Measurements from ENCODE around the gene ERRFI1. TPM values are rescaled to one million over a fixed set of nuclear protein-coding genes. Genes with fewer than 3 reads are reported as not detected.

Gene ERRFI1
- total RNA-seq, 4 donors from 2014 or later = 63.9 to 152 (median 95.9) TPM

DNA sequence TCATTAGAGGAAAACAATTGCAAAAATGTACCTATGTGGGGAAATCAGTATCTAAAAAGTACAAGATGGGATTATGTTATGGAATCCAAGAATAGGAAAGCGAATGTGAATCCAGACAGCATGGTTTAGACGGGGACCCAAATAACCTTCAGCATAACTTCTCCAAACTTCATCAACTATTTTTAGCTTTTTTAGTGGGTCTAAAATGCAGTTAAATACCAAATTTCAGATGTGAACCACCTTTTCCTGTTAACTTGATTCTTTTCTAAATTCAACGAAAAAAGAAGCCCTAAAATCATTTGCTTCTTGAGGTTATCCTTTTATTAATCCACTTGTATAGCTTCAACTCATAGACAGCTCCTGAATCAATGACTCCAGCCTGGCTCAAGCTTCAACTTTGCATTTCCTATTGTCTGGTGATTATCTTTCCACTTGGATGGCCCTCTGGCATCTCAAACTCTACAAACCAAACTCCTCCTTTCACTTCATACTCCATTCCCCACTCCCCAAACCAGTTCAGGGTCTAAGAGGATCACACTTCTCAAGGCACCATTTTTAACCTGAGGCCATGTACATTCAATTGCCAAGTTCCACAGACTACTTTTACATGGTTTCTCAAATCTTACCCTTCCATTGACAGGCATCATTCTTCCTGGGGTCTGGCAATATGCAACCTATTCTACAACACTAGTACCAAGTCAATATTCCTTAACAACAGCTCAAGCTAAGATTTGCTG, 7.4 kb downstream of the ERRFI1 start:
- no peak for TF ChIP-seq EP300 (IDR thresholded peaks at IDR 0.05)
- TF ChIP-seq, protein P1, sequence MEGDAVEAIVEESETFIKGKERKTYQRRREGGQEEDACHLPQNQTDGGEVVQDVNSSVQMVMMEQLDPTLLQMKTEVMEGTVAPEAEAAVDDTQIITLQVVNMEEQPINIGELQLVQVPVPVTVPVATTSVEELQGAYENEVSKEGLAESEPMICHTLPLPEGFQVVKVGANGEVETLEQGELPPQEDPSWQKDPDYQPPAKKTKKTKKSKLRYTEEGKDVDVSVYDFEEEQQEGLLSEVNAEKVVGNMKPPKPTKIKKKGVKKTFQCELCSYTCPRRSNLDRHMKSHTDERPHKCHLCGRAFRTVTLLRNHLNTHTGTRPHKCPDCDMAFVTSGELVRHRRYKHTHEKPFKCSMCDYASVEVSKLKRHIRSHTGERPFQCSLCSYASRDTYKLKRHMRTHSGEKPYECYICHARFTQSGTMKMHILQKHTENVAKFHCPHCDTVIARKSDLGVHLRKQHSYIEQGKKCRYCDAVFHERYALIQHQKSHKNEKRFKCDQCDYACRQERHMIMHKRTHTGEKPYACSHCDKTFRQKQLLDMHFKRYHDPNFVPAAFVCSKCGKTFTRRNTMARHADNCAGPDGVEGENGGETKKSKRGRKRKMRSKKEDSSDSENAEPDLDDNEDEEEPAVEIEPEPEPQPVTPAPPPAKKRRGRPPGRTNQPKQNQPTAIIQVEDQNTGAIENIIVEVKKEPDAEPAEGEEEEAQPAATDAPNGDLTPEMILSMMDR (IDR thresholded peaks at IDR 0.05) = no peak
- TF ChIP-seq POLR2A (IDR thresholded peaks at IDR 0.05) = no peak
- Histone ChIP-seq H3K4me1 (peaks cover 4 to 88% (median 33%) of the 10 kb centered on the region in 4 donors), H3K9me3 (no peaks in the 10 kb centered on the region), H3K4me3 (no peak overlapping the region), H3K36me3 (peaks cover 0 to 10% (median 0%) of the 10 kb centered on the region in 3 donors), H3K27ac (peak overlapping the region in 2 of 4 donors; percentile 28 to 36), H3K27me3 (no peaks in the 10 kb centered on the region)
- no peak for DNase-seq (ENCODE audit: low spot score in 2 of 2)
- 80 to 86% methylated on average over 3 of the region's 3 CpGs for WGBS, 2 donors

DNA sequence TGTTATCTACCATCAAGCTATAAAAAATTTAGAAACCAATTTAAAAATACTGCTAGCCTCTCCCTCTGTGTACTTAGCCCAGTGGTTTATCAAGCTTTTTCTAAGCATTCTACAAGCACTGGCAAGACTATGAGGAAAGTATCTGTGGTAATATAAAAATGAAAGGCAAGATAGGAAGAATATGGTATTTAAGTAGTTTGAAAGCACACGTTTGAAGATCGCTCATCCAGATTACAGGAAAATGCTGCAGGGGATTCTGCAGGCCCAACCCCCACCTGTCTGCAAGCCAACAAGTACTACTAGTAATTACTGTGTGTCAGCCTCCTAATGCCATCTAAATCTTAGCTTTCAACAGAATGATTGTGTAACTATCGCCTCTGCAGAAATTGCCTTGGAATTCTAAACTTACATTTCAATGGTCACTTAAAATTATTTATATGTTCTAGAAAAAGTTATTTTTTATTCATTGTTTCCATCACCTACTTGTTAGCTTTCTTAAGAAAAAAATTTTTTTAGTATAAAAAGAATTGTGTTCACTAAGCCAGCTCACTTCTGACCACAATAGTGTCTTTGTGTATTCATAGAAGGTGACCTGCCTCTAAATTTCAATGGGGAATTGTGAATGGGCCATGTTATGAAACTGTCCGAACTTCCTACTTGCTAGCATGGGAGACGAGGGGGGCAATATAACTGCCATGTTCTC, 8.5 kb downstream of the ERRFI1 start:
- peak; percentile 28 to 47 for TF ChIP-seq EP300 (IDR thresholded peaks at IDR 0.05)
- TF ChIP-seq POLR2A (IDR thresholded peaks at IDR 0.05) = no peak
- Histone ChIP-seq H3K36me3 (peaks cover 0 to 20% (median 0%) of the 10 kb centered on the region in 3 donors), H3K27me3 (no peaks in the 10 kb centered on the region), H3K9me3 (no peaks in the 10 kb centered on the region), H3K4me1 (peaks cover 4 to 85% (median 33%) of the 10 kb centered on the region in 4 donors), H3K4me3 (no peak overlapping the region), H3K27ac (peak overlapping the region in 2 of 4 donors; percentile 36 to 55)
- 33 to 36% methylated on average over 5 of the region's 5 CpGs for WGBS, 2 donors
- DNase-seq (ENCODE audit: low spot score in 2 of 2) = no peak

DNA sequence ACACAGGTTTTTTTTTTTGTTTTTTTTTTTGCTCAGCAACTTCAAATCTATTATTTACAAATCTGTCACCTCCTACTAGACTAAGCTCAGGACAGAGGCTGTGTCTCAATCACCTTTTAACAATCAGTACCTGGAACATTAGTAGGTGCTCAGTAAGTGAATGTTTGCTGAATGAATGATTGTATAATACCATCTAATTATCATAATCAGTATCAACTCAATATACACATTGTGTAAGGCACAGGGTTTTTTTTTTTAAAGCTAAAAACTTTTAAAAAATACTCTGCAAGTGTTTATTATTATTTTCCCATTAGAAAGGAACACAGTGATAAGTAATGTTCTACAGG, 9.2 kb downstream of the ERRFI1 start:
- no peak for DNase-seq (ENCODE audit: low spot score in 2 of 2)
- no peak overlapping the region for H3K4me3 ChIP-seq
- no peaks in the 10 kb centered on the region for H3K9me3 ChIP-seq
- TF ChIP-seq POLR2A (IDR thresholded peaks at IDR 0.05) (no peak), EP300 (IDR thresholded peaks at IDR 0.05) (no peak)
- TF ChIP-seq, protein P1 (IDR thresholded peaks at IDR 0.05) = no peak
- no peaks in the 10 kb centered on the region for H3K27me3 ChIP-seq
- H3K4me1 ChIP-seq = peaks cover 4 to 77% (median 33%) of the 10 kb centered on the region in 4 donors
- H3K36me3 ChIP-seq = peaks cover 0 to 28% (median 0%) of the 10 kb centered on the region in 3 donors
- H3K27ac ChIP-seq = peak overlapping the region in 2 of 4 donors; percentile 15 to 36

DNA sequence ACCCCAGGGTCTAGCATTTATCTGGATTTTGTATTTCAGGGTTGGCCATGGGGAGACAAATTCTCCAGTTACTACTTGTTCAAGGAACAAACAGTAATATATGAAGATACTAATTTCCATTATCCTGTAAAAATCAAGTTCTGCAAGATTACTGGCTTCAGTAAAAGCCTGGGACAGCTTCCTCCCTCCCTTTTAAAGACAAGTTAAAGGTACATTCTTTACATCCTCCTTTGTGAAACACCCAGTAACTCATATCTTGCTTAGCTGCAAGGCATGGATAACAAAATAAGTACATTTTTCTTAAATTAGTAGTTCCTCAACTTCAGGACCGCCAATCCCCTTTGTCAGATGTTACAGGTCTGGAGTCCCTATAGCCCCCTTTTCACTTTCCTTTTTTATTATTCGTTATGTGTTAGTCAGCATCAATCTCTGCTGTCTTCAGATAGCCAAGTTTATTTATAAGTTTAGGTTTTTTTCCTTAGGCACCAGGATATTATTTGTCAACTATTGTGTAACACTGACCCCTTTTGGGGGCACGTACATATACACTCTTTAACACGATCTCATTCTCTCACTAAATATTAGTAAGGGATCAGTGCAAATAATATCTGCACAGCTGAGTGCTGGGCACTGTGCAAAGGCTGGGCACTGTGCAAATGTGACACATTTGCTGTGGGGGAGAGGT, 9.8 kb downstream of the ERRFI1 start:
- Histone ChIP-seq H3K4me3 (no peak overlapping the region), H3K27ac (peak overlapping the region in 2 of 4 donors; percentile 15 to 36), H3K4me1 (peaks cover 4 to 72% (median 33%) of the 10 kb centered on the region in 4 donors), H3K27me3 (no peaks in the 10 kb centered on the region), H3K9me3 (no peaks in the 10 kb centered on the region), H3K36me3 (peaks cover 0 to 31% (median 0%) of the 10 kb centered on the region in 3 donors)
- WGBS, 2 donors = 54 to 66% methylated on average over 4 of the region's 4 CpGs
- TF ChIP-seq POLR2A (IDR thresholded peaks at IDR 0.05) = no peak
- no peak for TF ChIP-seq EP300 (IDR thresholded peaks at IDR 0.05)
- DNase-seq (ENCODE audit: low spot score in 2 of 2) = no peak

DNA sequence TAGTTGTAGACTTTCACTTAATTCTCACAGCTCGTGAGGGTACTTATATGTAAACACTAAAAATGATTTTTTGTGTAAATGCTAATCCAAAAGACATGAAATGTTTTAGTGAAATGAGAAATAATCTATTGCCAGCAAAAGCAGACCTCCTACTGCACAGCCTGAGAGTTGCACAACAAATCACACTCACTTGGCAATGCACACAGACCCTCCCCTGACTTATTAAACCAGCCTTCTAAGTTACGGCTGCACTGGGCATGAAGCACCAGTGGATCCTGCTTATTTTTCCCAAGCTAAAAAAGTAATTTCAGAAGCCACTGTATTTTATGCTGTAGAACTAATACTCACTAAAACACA, 10.3 kb downstream of the ERRFI1 start:
- peak in 1 of 2 donors; percentile 53 for DNase-seq (ENCODE audit: low spot score in 2 of 2)
- Histone ChIP-seq H3K4me3 (no peak overlapping the region), H3K27ac (peak overlapping the region in 3 of 4 donors; percentile 15 to 67 (median 62)), H3K4me1 (peaks cover 4 to 66% (median 33%) of the 10 kb centered on the region in 4 donors), H3K36me3 (peaks cover 0 to 37% (median 0%) of the 10 kb centered on the region in 3 donors), H3K9me3 (no peaks in the 10 kb centered on the region), H3K27me3 (no peaks in the 10 kb centered on the region)
- 48 to 51% methylated on average over 2 of the region's 2 CpGs for WGBS, 2 donors
- TF ChIP-seq, protein P1 (IDR thresholded peaks at IDR 0.05) = no peak
- TF ChIP-seq POLR2A (IDR thresholded peaks at IDR 0.05) (no peak), EP300 (IDR thresholded peaks at IDR 0.05) (peak in 1 of 2 donors; percentile 14)

Data from tibial nerve (tissue), 4 donors.